DND-41 (cell line): ENCODE measurements around the gene KRTAP19-8.

Source experiments
- ATAC-seq: fragments of 200-7000 bp; cut with Tn5 transposase; 3 replicates; pipeline ENCODE4 v1.9.1; 2021; ENCODE audit warnings: low read depth; ENCODE audit not compliant: insufficient read depth
- DNase-seq: peaks from one replicate; pipeline ENCODE4 v3.0.0-alpha.2; 2020
- H2AFZ ChIP-seq: 2 replicates; pipeline ENCODE4 v1.6.0; 2012; ENCODE audit warnings: low read depth, low read length
- H3K27ac ChIP-seq: 2 replicates; pipeline ENCODE4 v1.5.1; 2012; ENCODE audit warnings: low read length, inconsistent platforms
- H3K27me3 ChIP-seq: fragments of 200-600 bp; sonication (generic); 2 replicates; pipeline ENCODE4 v1.6.0; 2012; ENCODE audit warnings: low read length, mild to moderate bottlenecking, inconsistent platforms; ENCODE audit not compliant: insufficient read depth, poor library complexity
- H3K36me3 ChIP-seq: 2 replicates; pipeline ENCODE4 v1.5.1; 2012; ENCODE audit warnings: low read length, inconsistent platforms; ENCODE audit not compliant: insufficient read depth
- H3K4me1 ChIP-seq: 2 replicates; pipeline ENCODE4 v1.5.1; 2012; ENCODE audit warnings: mild to moderate bottlenecking, low read length; ENCODE audit not compliant: insufficient read depth
- H3K4me2 ChIP-seq: 2 replicates; pipeline ENCODE4 v1.6.0; 2012; ENCODE audit warnings: mild to moderate bottlenecking, moderate library complexity, low read length, inconsistent platforms; ENCODE audit not compliant: insufficient read depth
- H3K4me3 ChIP-seq, 2 experiments: fragments of 200-600 bp in 1 of 2; shearing (Covaris generic) in 1 of 2; 2 replicates each; pipeline ENCODE4 v1.5.1; 2012 to 2016; ENCODE audit warnings: inconsistent platforms in 2 of 2, low read length in 2 of 2, mild to moderate bottlenecking in 2 of 2, low read depth in 1 of 2, moderate library complexity in 1 of 2
- H3K79me2 ChIP-seq: 2 replicates; pipeline ENCODE4 v1.6.0; 2012; ENCODE audit warnings: low read length, inconsistent platforms; ENCODE audit not compliant: insufficient read depth
- H3K9ac ChIP-seq: 2 replicates; pipeline ENCODE4 v1.6.0; 2012; ENCODE audit warnings: low read depth, mild to moderate bottlenecking, inconsistent platforms, low read length, moderate library complexity
- H3K9me3 ChIP-seq: 2 replicates; pipeline ENCODE4 v1.5.1; 2012; ENCODE audit warnings: low read length, moderate library complexity, mild to moderate bottlenecking, inconsistent platforms; ENCODE audit not compliant: insufficient read depth, severe bottlenecking
- H4K20me1 ChIP-seq: 2 replicates; pipeline ENCODE4 v1.6.0; 2012; ENCODE audit warnings: low read length; ENCODE audit not compliant: insufficient read depth
- EZH2 ChIP-seq: IDR thresholded peaks from 3 replicates; pipeline ENCODE4 v1.6.1; 2012; ENCODE audit warnings: borderline replicate concordance, low read depth, mild to moderate bottlenecking, moderate library complexity, low read length, inconsistent platforms; ENCODE audit not compliant: severe bottlenecking
- TF ChIP-seq, protein P1 (sequence below): IDR thresholded peaks from 2 replicates; pipeline ENCODE4 v1.5.1; 2012; ENCODE audit warnings: borderline replicate concordance, low read length, moderate library complexity, mild to moderate bottlenecking; ENCODE audit not compliant: poor library complexity, severe bottlenecking; ENCODE audit errors: extremely low read depth

Gene KRTAP19-8

DNA sequence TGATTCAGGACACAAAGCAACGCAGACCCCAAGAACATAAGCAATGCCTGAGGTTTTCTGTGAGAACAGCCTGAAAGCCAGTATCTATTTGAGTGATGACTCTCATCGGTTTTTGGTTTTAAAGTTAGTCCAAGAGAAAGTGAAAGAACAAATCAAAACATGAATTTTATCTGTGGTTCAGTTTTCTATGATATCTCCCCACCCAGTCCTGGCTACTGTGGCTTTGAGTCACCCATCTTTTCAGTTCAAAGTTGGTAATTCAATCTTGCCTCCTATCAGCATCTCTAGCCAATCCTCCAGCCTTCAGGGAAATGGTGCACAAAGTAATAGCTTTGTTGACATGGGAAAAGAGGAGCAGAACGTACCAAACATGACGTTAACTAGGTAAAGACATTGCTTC, 40.5 kb upstream of the KRTAP19-8 start:
- no peak for DNase-seq
- Histone ChIP-seq H2AFZ (no peak overlapping the region), H3K9ac (no peak overlapping the region), H3K4me2 (no peak overlapping the region), H3K9me3 (no peaks in the 10 kb centered on the region), H3K36me3 (no peaks in the 10 kb centered on the region), H3K79me2 (no peaks in the 10 kb centered on the region), H3K27ac (no peak overlapping the region), H3K27me3 (peaks cover 7% of the 10 kb centered on the region), H4K20me1 (no peaks in the 10 kb centered on the region), H3K4me3 (no peak overlapping the region), H3K4me1 (no peaks in the 10 kb centered on the region)
- no peak for ATAC-seq
- TF ChIP-seq, protein P1, sequence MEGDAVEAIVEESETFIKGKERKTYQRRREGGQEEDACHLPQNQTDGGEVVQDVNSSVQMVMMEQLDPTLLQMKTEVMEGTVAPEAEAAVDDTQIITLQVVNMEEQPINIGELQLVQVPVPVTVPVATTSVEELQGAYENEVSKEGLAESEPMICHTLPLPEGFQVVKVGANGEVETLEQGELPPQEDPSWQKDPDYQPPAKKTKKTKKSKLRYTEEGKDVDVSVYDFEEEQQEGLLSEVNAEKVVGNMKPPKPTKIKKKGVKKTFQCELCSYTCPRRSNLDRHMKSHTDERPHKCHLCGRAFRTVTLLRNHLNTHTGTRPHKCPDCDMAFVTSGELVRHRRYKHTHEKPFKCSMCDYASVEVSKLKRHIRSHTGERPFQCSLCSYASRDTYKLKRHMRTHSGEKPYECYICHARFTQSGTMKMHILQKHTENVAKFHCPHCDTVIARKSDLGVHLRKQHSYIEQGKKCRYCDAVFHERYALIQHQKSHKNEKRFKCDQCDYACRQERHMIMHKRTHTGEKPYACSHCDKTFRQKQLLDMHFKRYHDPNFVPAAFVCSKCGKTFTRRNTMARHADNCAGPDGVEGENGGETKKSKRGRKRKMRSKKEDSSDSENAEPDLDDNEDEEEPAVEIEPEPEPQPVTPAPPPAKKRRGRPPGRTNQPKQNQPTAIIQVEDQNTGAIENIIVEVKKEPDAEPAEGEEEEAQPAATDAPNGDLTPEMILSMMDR: no peak
- no peak for TF ChIP-seq EZH2

GRCh38 chr21:31078216-31078615, 39.9 kb upstream of the KRTAP19-8 start:
- ATAC-seq (no peak), DNase-seq (no peak)
- H3K4me2 ChIP-seq: no peak overlapping the region
- no peaks in the 10 kb centered on the region for H3K9me3 ChIP-seq
- H3K36me3 ChIP-seq: no peaks in the 10 kb centered on the region
- H3K79me2 ChIP-seq: no peaks in the 10 kb centered on the region
- no peak overlapping the region for H3K4me3 ChIP-seq
- no peak overlapping the region for H3K27ac ChIP-seq
- peaks cover 7% of the 10 kb centered on the region for H3K27me3 ChIP-seq
- H3K9ac ChIP-seq: no peak overlapping the region
- H2AFZ ChIP-seq: no peak overlapping the region
- no peaks in the 10 kb centered on the region for H3K4me1 ChIP-seq
- TF ChIP-seq, protein P1: no peak
- TF ChIP-seq EZH2: no peak
- no peaks in the 10 kb centered on the region for H4K20me1 ChIP-seq

DNA sequence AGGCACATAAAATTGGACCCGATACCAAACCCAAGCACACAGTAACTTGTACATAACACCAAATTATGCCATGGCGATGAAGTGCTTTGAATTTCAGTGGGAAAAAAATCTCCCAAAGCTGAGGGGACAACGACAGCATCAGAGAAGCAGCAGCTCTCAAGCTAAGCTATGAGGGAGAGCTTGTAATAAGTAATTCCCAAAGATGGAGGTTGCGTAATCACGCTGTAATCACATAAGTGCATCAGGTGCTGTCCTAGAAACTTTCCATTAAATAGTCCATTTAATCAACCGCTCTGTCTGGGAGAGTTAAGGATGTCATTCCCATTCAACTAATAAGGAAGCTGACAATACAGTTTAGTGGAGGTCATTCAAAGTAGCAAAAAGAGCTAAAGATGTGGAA, 37.6 kb upstream of the KRTAP19-8 start:
- ATAC-seq (no peak), DNase-seq (no peak)
- no peak overlapping the region for H3K4me3 ChIP-seq
- no peak overlapping the region for H2AFZ ChIP-seq
- H4K20me1 ChIP-seq: no peaks in the 10 kb centered on the region
- H3K9ac ChIP-seq: no peak overlapping the region
- no peak for TF ChIP-seq EZH2
- TF ChIP-seq, protein P1: no peak
- H3K36me3 ChIP-seq: no peaks in the 10 kb centered on the region
- H3K4me1 ChIP-seq: no peaks in the 10 kb centered on the region
- no peak overlapping the region for H3K4me2 ChIP-seq
- no peak overlapping the region for H3K27ac ChIP-seq
- no peaks in the 10 kb centered on the region for H3K9me3 ChIP-seq
- no peaks in the 10 kb centered on the region for H3K79me2 ChIP-seq
- peaks cover 13% of the 10 kb centered on the region for H3K27me3 ChIP-seq

DNA sequence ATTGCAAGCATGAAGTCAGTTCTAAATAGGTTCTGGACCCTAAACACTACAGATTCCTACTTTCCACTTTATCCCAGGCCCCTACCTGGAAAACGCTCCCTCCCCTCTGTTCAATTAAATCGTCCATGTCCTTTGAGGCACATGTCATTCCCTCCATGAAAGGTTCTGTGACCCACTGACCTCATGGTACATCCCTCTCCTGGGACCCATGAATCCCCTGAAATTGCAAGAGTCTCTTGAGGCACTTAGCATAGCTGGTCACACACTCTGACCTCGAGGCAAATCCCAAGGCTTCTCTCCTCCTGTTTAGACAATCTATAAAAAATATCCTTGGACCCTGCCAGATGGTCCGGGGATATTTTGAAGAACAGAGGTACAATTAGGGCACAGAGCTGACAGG, 34.3 kb upstream of the KRTAP19-8 start:
- ATAC-seq: no peak

More for the DNA sequence above, 34.3 kb upstream of the KRTAP19-8 start:
- Histone ChIP-seq H3K4me3 (no peak overlapping the region), H3K4me2 (no peak overlapping the region), H3K9me3 (no peaks in the 10 kb centered on the region), H3K36me3 (no peaks in the 10 kb centered on the region), H3K79me2 (no peaks in the 10 kb centered on the region), H3K27ac (no peak overlapping the region), H2AFZ (no peak overlapping the region), H3K27me3 (peaks cover 8% of the 10 kb centered on the region), H3K4me1 (no peaks in the 10 kb centered on the region), H4K20me1 (no peaks in the 10 kb centered on the region), H3K9ac (no peak overlapping the region)
- TF ChIP-seq EZH2: no peak
- TF ChIP-seq, protein P1: no peak
- DNase-seq: no peak
